Peyer's patch (tissue), 4 donors: Measurements from ENCODE around the gene SMLR1.

Experiments used
- CTCF ChIP-seq, 6 experiments: fragments of 450-650 bp in 4 of 6; fragments of 200-600 bp in 2 of 6; sonication (generic) in 1 of 6; IDR thresholded peaks; one replicate each; pipeline ENCODE4 v1.5.1; 2017 to 2019; ENCODE audit warnings: antibody characterized with exemption in 6 of 6, mild to moderate bottlenecking in 3 of 6, moderate library complexity in 1 of 6
- POLR2A ChIP-seq, 2 donors: fragments of 450-650 bp; IDR thresholded peaks; one replicate each; pipeline ENCODE4 v1.5.1; 2017; ENCODE audit warnings: antibody characterized with exemption in 2 of 2, mild to moderate bottlenecking in 2 of 2, moderate library complexity in 2 of 2

GRCh38 chr6:130836055-130836640 is 8.9 kb downstream of the SMLR1 start:
- TF ChIP-seq CTCF (IDR thresholded peaks at IDR 0.05): no peak
- no peak for TF ChIP-seq POLR2A (IDR thresholded peaks at IDR 0.05)
